Mesangial cell (primary cell): Measurements from ENCODE around the gene FOXF2. TPM values are rescaled to one million over a fixed set of nuclear protein-coding genes. Genes with fewer than 3 reads are reported as not detected.

Experiments used
- total RNA-seq: library from RNA; depleted of rRNA; stranded (reverse); fragments of >200 nt; gene quantifications from 2 replicates; pipeline ENCODE4 v1.2.3, GENCODE V29; 2015

FOXF2 gene
- total RNA-seq, result not detected in 2 replicates

GRCh38 chr6:1389369-1390132, at the start of gene FOXF2:
FOXF2 (plus strand) TSS chr6:1389576; CDS start chr6:1389948, 372 bp downstream.

Other genes starting within 250 kb of the FOXF2 start
- 0.38 TPM in 1 of 2 replicates, not detected in the other for gene FOXQ1, start 77.5 kb upstream of the FOXF2 start, total RNA-seq
- 17.6 and 34.1 TPM in 2 replicates for gene FOXC1, start 220.3 kb downstream of the FOXF2 start, total RNA-seq